GM18520 (cell line): ENCODE data around the gene ANXA11.
"Not testable (repeated sequence)": the region's sequence is repeated elsewhere in the genome, so short reads cannot be mapped to it uniquely, and the experiment has no call there.

Source experiments
- ATAC-seq: cut with Tn5 transposase; IDR thresholded peaks from one replicate; pipeline ENCODE4 v1.9.1; 2021; ENCODE audit not compliant: unreplicated experiment

The ANXA11 gene

GRCh38 chr10:80149123-80149522 lies 56.2 kb downstream of the ANXA11 start:
- ATAC-seq: no peak

DNA sequence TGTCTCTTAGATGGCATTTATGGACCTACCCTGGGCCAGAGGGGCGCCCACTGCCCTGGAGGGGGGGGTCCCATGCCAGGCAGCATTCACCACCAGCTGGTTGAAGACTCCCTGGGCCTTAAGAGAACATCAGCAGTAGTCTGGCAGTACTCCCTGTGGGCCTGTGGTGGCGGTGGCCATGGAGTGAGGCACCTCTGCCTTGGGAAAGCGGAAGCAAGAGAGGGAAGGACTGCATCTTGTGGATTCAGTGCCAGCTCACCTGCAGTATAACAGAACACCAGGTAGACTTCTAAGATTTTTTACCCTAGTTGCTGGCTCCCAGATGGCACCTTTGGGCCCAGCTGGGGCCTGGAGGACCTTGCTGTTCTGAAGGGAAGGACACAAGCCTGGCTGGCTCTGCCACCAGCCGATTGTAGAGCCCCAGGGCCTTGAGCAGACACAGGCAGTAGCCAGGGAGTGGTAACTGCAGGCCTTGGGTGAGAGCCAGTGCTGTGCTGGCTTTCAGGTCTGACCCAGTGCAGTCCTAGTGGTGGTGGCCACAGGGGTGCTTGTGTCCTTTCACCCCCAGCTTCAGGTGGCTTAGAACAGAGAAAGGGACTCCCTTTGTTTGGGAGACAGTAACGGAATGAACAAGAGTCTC lies 57.1 kb downstream of the ANXA11 start:
- no peak for ATAC-seq

DNA sequence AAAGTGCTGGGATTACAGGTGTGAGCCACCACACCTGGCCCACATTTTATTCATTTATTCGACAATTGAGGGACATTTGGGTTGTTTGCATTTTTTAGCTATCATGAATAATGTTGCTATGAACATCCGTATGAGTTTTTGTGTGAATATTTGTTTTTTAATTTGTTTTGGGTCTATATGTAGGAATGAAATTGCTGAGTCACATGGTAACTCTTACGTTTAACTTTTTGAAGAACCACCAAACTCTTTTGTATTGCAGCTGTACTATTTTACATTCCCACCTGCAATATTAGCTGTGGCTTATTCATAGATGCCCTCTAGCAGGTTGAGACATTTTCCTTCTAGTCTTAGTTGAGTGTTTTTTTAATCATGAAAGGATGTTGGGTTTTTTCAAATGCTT lies 58.4 kb downstream of the ANXA11 start:
- no peak for ATAC-seq

DNA sequence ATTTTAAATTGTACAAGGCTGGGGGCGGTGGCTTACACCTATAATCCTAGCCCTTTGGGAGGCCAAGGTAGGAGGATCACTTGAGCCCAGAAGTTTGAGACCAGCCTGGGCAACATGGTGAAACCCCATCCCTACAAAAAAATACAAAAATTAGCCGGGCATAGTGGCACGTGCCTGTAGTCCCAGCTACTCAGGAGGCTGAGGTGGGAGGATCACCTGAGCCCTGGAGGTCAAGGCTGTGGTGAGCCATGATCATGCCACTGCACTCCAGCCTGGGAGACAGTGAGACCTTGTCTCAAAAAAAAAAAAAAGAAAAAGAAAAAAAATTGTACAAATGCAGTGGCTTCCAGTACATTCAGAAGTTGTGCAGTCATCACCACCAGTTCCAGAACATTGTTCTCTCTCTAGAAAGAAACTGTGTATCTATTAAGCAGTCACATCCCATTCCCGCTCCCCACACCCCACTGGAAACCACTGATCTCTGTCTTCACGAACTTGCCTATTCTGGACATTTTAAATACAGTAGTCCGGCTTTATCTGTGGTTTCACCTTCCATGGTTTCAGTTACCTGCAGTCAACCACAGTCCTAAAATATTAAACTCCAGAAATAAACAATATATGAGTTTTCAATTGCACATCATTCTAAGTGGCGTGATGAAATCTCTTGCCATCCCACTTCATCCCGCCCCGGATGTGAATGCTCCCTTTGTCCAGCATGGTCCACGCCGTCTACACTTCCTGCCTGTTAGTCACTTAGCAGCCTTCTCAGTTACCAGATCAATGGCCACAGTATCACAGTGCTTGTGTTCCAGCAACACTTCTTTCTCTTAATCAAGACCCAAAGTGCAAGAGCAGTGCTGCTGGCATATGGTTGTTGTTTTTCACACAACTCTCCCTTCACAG lies 59.7 kb downstream of the ANXA11 start:
- ATAC-seq: not testable (repeated sequence)

DNA sequence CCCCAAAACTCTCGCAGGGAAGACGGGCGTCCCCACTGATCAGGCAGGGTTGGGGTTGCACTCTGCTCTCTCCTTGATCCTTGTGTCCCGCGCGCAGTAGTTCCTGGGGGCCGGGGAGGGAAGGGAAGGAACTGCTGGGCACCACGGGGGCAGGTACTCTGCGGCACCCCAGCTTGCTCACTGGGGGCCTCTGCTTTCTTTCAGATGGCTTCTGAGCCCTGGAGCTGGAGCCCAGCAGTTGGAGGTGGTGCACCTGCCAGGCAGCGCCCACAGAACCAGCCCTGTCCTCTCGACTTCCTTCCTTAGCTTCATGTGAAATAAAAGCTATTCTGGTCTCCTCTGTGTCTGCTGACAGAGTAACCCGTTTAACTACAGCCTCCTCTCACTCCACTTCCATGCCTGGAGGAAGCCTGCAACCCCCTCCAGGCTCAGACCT lies 60.6 kb downstream of the ANXA11 start:
- ATAC-seq: no peak

DNA sequence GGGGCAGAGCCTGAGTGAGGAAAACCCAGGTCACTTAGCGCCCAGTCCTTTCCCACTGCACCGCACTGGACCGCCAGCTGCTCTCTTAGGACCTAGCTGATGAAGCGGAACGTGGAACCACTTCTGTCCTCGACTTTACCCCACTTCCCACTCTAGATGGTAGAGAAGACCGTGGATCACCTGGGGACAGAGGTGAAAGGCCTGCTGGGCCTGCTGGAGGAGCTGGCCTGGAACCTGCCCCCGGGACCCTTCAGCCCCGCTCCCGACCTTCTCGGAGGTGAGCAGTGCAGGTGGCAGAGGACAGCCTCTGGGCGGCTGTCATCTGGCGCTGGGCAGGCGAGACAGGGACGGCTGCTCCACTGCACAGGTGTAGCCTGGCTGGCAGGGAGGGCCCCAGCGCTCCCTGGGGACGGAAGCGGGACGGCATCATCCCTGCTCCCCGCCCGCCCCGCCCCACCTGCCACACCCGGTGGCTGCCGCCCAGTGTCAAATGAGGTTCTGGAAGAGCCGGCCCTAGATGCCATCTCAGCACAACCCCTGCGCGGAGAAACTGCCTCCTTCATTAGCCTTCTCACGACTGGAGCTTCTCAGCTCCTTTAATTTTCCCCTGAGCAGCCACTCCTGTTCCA lies 61.2 kb downstream of the ANXA11 start:
- no peak for ATAC-seq

DNA sequence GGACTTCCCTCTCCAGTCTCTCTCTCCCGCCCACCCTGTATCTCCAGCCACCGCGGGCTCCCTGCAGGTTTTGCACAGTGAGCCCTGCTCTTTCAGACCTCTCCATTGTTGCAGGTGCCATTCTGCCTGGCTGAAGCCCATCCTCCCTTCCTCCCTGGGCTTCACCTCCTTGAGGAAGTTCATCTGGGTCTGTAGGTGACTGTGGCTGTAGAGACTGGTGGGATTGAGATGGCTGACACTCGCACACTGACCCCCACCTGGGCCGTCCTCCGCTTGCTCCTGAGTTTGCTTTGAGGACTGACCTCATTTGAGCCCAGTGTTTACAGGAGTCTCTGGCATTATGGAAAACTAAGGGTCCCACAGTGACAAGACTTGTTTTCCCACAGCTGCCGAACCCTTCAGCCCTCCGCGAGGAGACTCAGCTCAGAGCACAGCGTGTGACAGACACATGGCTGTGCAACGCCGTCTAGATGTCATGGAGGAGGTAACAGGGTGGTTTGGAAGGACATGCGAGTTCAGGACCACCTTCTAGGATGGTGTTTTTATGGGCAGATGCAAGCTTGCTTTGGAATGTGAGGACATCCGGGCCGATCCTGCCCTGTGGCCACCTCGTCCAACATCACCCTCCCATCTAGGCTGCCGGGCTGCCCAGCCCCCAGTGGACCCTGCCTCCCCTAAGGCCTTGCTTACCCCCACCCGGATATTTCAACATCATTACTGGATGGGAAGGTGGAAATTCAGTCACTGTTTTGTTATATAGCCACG lies 63.5 kb downstream of the ANXA11 start:
- no peak for ATAC-seq

DNA sequence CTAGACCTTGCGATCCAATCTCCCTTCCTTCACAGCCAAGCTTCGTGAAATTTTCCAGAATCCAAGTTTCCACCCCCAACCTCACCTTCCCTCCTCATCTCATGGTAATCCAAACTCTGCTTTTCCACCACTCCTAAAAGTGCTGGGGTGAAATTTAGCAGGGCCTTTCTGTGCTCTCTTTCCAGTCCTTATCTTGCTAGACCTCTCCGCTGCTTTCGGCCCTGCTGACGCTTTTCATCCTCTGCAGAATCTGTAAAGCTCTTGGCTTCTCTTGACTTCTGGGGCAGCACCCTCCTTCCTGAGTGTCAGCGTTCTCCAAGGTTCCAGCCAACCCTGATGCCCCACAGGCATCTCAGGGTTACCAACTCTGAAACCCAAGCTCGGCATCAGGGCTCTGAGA lies 65.1 kb downstream of the ANXA11 start:
- ATAC-seq: no peak

- ATAC-seq: no peak
These were observed 66.1 kb downstream of the ANXA11 start for GRCh38 chr10:80139265-80139664.

DNA sequence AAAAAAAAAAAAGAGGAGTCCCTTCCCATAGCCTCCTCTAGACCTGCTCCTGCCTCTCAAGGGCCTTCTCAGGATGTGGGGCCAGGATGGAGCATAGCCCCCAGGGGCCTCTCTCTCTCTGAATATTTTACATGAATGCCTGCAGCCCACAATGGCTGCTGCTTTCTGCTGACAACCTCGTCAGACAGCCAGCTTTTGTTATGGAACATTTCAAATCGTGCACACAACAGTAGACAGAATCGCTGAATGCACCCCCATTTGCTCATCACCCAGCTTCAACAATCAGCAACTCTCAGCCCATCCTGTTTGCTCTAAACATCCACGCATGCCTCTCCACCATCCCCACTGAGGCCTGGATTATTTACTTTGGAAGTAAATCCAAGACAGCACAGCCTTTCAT lies 67.4 kb downstream of the ANXA11 start:
- no peak for ATAC-seq

- no peak for ATAC-seq
These were observed 68.1 kb downstream of the ANXA11 start for GRCh38 chr10:80137031-80137862.

GRCh38 chr10:80136134-80136571 lies 69.2 kb downstream of the ANXA11 start:
- no peak for ATAC-seq

DNA sequence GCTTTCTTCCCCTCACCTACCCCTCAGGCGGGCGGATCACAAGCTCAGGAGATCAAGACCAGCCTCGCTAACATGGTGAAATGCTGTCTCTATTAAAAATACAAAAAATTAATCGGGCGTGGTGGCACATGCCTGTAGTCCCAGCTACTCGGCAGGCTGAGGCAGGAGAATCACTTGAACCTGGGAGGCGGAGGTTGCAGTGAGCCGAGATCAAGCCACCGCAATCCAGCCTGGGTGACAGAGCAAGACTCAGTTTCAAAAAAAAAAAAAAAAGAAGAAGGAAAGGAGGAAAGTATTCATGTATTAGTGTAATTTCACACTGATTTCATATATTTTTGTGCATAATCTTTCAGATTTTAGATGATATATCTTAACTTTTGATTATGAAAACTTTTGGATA lies 71.7 kb downstream of the ANXA11 start:
- not testable (repeated sequence) for ATAC-seq

DNA sequence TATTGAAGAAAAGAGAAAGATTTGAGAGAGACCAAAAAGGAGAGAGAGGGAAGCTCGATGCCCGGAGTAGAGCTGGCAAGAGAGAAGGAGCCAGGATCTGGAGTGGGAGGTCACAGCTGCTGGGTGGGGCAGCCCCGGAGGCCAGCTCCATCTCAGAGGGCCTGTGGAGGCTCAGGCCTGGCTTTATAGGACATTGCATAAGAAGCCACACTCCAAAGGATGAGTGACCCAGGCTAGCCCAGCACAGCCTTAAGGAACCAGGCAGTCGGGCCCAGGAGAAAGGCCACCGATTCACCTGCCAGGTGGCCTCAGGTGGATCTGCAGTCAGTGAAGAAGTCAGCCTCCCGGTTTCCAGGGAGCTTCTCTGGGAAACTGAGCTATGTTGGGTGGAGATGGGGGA lies 72.1 kb downstream of the ANXA11 start:
- no peak for ATAC-seq

- ATAC-seq: no peak
These were observed 72.8 kb downstream of the ANXA11 start, which contains the start of gene PLAC9 for GRCh38 chr10:80132299-80133139. PLAC9 (plus strand) TSS chr10:80132730; CDS start chr10:80132763, 33 bp downstream.

DNA sequence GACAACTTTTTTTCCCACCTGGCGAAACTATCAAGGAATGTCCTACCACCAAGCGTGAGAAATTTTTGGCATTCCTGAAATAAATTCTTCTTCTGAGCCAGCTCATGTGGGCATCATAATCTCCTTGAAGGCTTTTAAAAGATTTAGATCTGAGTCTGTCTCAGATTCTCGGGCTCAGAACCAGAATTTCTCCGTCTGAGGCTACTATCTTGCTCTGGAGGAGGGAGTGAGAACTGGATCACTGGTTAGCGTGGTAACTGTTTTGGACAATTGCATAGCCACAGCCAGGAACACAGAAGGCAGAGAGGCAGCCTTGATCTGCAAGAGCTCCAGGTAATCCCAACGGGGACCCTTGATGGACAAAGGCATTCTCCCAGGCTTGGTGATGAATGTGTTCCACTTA lies 73.8 kb downstream of the ANXA11 start:
- ATAC-seq: no peak

- ATAC-seq: no peak
These were observed 78.5 kb downstream of the ANXA11 start for GRCh38 chr10:80126876-80127275.

GRCh38 chr10:80122746-80123145 lies 82.6 kb downstream of the ANXA11 start:
- ATAC-seq: no peak

DNA sequence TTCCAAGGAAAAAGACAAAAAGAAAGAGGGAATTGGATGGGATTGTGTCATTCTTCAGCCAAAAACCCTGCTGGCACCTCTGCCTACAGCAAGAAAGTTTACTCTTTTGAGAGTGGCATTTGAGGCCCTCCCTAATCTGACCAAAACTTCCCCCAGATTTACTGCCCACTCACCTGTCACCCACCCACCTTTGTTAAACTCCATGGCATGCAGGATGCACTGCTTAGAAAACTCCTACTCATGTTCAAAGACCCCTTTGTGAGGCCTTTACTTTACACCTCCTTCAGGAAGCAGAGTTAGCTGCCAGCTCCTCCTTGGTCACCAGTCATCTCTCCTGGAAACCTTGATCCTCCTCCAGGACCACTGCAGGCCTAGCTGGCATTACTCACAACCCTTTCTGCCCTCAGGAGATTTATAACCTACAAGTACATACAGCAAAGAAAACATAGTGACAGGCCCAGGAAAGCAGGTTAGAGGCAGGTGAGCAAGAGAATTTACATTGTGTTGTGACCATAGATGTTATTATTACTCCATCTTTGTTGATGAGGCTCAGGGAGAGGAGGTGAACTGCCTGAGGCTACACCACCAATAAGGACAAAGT lies 83.1 kb downstream of the ANXA11 start:
- no peak for ATAC-seq
